Measurements from ENCODE around the gene RPL18.
A peak's percentile ranks its signal among the peaks of the same experiment; 100 is the strongest.

Gene RPL18

GRCh38 chr19:48588670-48589401, 30.1 kb downstream of the RPL18 start (continued):
- TF ChIP-seq PRDM4 (tag by site-specific recombination; IDR thresholded peaks at IDR 0.05) (0 out of 2 replicates have a peak, but pooled peaks have one; percentile 35), ZFHX2 (tag by site-specific recombination; conservative IDR thresholded peaks at IDR 0.05) (peak; percentile 92), BCL11A (tag by site-specific recombination; IDR thresholded peaks at IDR 0.05; ENCODE audit: low read depth) (0 out of 2 replicates have a peak, but pooled peaks have one; percentile 68), ZNF548 (tag by site-specific recombination; IDR thresholded peaks at IDR 0.05) (no peak), SCRT2 (tag by site-specific recombination; IDR thresholded peaks at IDR 0.05) (peak; percentile 28), ZSCAN30 (tag by site-specific recombination; IDR thresholded peaks at IDR 0.05) (0 out of 2 replicates have a peak, but pooled peaks have one; percentile 16), ZNF391 (tag by site-specific recombination; IDR thresholded peaks at IDR 0.05; ENCODE audit: borderline replicate concordance, low read depth) (peak; percentile 85; the same call in 1 of the 2 replicates), ZNF266 (tag by site-specific recombination; IDR thresholded peaks at IDR 0.05; ENCODE audit: low read depth) (0 out of 2 replicates have a peak, but pooled peaks have one; percentile 15), ZNF792 (tag by site-specific recombination; IDR thresholded peaks at IDR 0.05) (peak; percentile 86; the same call in 1 of the 2 replicates), ZBTB6 (tag by site-specific recombination; IDR thresholded peaks at IDR 0.05) (peak; percentile 21; the same call in 1 of the 2 replicates), ZNF112 (tag by site-specific recombination; IDR thresholded peaks at IDR 0.05) (no peak), ZNF121 (tag by site-specific recombination; IDR thresholded peaks at IDR 0.05) (peak; percentile 76), ZNF580 (tag by site-specific recombination; IDR thresholded peaks at IDR 0.05) (peak; percentile 99), SP2 (tag by site-specific recombination; IDR thresholded peaks at IDR 0.05) (peak; percentile 26; the same call in 1 of the 2 replicates), ZNF26 (tag by site-specific recombination; IDR thresholded peaks at IDR 0.05) (no peak), ZNF560 (tag by site-specific recombination; IDR thresholded peaks at IDR 0.05; ENCODE audit: borderline replicate concordance) (no peak), ZNF76 (tag by site-specific recombination; IDR thresholded peaks at IDR 0.05; ENCODE audit: borderline replicate concordance, low read depth) (peak; percentile 78; the same call in 1 of the 2 replicates), ZBTB17 (tag by site-specific recombination; IDR thresholded peaks at IDR 0.05) (peak; percentile 98), KLF16 (tag by site-specific recombination; IDR thresholded peaks at IDR 0.05) (peak; percentile 60; the same call in 1 of the 2 replicates), ZNF670 (tag by site-specific recombination; IDR thresholded peaks at IDR 0.05; ENCODE audit: low read depth) (no peak), ZNF16 (tag by site-specific recombination; IDR thresholded peaks at IDR 0.05; ENCODE audit: low read depth) (peak; percentile 100), ZBTB10 (tag by site-specific recombination; IDR thresholded peaks at IDR 0.05) (peak; percentile 81), ZNF558 (tag by site-specific recombination; IDR thresholded peaks at IDR 0.05) (0 out of 2 replicates have a peak, but pooled peaks have one; percentile 9), SALL2 (tag by site-specific recombination; IDR thresholded peaks at IDR 0.05; ENCODE audit: borderline replicate concordance) (no peak), WT1 (tag by site-specific recombination; IDR thresholded peaks at IDR 0.05) (peak; percentile 64), GLI4 (tag by site-specific recombination; IDR thresholded peaks at IDR 0.05) (no peak), ZBTB48 (tag by site-specific recombination; IDR thresholded peaks at IDR 0.05) (peak; percentile 76), SP7 (tag by site-specific recombination; IDR thresholded peaks at IDR 0.05) (peak; percentile 87), ZSCAN16 (tag by site-specific recombination; IDR thresholded peaks at IDR 0.05) (no peak), ZFP3 (tag by site-specific recombination; IDR thresholded peaks at IDR 0.05; ENCODE audit: low read depth) (peak; percentile 69; the same call in 1 of the 2 replicates), ZNF610 (tag by site-specific recombination; IDR thresholded peaks at IDR 0.05; ENCODE audit: borderline replicate concordance) (peak; percentile 83), OVOL3 (tag by site-specific recombination; IDR thresholded peaks at IDR 0.05) (no peak)

Measured in HEK293 (cell line).